SH-SY5Y (cell line): Measurements from ENCODE around the gene AKAP11.

Experiments used
- GATA2 ChIP-seq: IDR thresholded peaks from 2 replicates; pipeline ENCODE4 v1.6.1; 2011; ENCODE audit warnings: mild to moderate bottlenecking, low read depth, low read length
- GATA3 ChIP-seq: IDR thresholded peaks from 2 replicates; pipeline ENCODE4 v1.6.1; 2011; ENCODE audit warnings: low read depth, mild to moderate bottlenecking, low read length, moderate library complexity

DNA sequence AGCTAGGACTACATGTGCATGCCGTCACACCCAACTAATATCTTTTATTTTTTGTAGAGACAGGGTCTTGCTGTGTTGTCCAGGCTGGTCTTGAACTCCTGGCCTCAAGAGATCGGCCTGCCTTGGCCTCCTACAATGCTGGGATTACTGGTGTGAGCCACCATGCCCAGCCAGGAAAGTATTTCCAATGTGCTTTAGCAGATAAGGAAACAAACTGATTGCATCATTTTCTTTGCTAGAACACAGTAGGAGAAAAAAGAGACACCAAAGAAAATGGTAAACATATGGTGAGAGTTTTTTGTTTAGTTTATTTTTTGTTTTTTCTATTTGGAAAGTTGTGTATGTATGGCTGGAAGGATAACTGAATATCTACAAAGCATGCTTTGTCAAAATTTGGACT lies 46.9 kb upstream of the AKAP11 start:
- TF ChIP-seq GATA2 = no peak
- no peak for TF ChIP-seq GATA3
